GM21737 (cell line): ENCODE data around the gene ITCH.
"Not testable (repeated sequence)": the region's sequence is repeated elsewhere in the genome, so short reads cannot be mapped to it uniquely, and the experiment has no call there.

Experiments
- ATAC-seq: cut with Tn5 transposase; IDR thresholded peaks from one replicate; pipeline ENCODE4 v1.9.1; 2021; ENCODE audit warnings: mild to moderate bottlenecking, moderate library complexity; ENCODE audit not compliant: unreplicated experiment

The ITCH gene

GRCh38 chr20:34412453-34412852, 49.4 kb downstream of the ITCH start:
- ATAC-seq: no peak

GRCh38 chr20:34414525-34414924, 51.5 kb downstream of the ITCH start:
- ATAC-seq: not testable (repeated sequence)

GRCh38 chr20:34415079-34415478, 52.0 kb downstream of the ITCH start:
- peak; percentile 54 for ATAC-seq

- ATAC-seq: no peak
Measured at GRCh38 chr20:34420146-34420545, 57.1 kb downstream of the ITCH start.

GRCh38 chr20:34420975-34421374, 57.9 kb downstream of the ITCH start:
- no peak for ATAC-seq

- no peak for ATAC-seq
Measured at GRCh38 chr20:34421766-34422466, 58.8 kb downstream of the ITCH start.

- ATAC-seq: not testable (repeated sequence)
Measured at GRCh38 chr20:34425032-34425690, 62.1 kb downstream of the ITCH start.

- no peak for ATAC-seq
Measured at GRCh38 chr20:34426026-34426425, 63.0 kb downstream of the ITCH start.

GRCh38 chr20:34427331-34427730, 64.3 kb downstream of the ITCH start:
- ATAC-seq: no peak

- no peak for ATAC-seq
Measured at GRCh38 chr20:34427784-34428183, 64.7 kb downstream of the ITCH start.

- no peak for ATAC-seq
Measured at GRCh38 chr20:34431168-34431567, 68.1 kb downstream of the ITCH start.

GRCh38 chr20:34432663-34433062, 69.6 kb downstream of the ITCH start:
- ATAC-seq: not testable (repeated sequence)

GRCh38 chr20:34433391-34433790, 70.3 kb downstream of the ITCH start:
- ATAC-seq: no peak

GRCh38 chr20:34435589-34435988, 72.5 kb downstream of the ITCH start:
- ATAC-seq: no peak

- ATAC-seq: no peak
Measured at GRCh38 chr20:34437330-34437986, 74.4 kb downstream of the ITCH start.

GRCh38 chr20:34439168-34439567, 76.1 kb downstream of the ITCH start:
- no peak for ATAC-seq

- ATAC-seq: not testable (repeated sequence)
Measured at GRCh38 chr20:34441423-34441822, 78.3 kb downstream of the ITCH start.

GRCh38 chr20:34443546-34443945, 80.5 kb downstream of the ITCH start:
- ATAC-seq: no peak

- no peak for ATAC-seq
Measured at GRCh38 chr20:34445177-34446065, 82.3 kb downstream of the ITCH start.

- ATAC-seq: no peak
Measured at GRCh38 chr20:34448517-34448916, 85.4 kb downstream of the ITCH start.
